Measurements from ENCODE around the gene PRKCE.
"Not testable (repeated sequence)": the region's sequence is repeated elsewhere in the genome, so short reads cannot be mapped to it uniquely, and the experiment has no call there.

PRKCE gene

GRCh38 chr2:45850558-45850957, 199.1 kb downstream of the PRKCE start:
- no peaks in the 10 kb centered on the region for H3K27me3 ChIP-seq (ENCODE audit: low read depth, low read length)
- H3K9me3 ChIP-seq (ENCODE audit: control insufficient read depth in 1 of 2, low read length in 2 of 2): no peaks in the 10 kb centered on the region
- no peaks in the 10 kb centered on the region for H3K36me3 ChIP-seq (ENCODE audit: control insufficient read depth in 1 of 2, insufficient read depth in 2 of 2, low read length in 2 of 2)
- no peak overlapping the region for H3K27ac ChIP-seq (ENCODE audit: low read length)
- no peak overlapping the region for H3K4me3 ChIP-seq (ENCODE audit: low read depth in 1 of 2, low read length in 2 of 2)
- peaks cover 6 to 31% of the 10 kb centered on the region in 2 donors for H3K4me1 ChIP-seq (ENCODE audit: control insufficient read depth in 1 of 2, insufficient read depth in 2 of 2, low read length in 2 of 2)

- H3K27me3 ChIP-seq (ENCODE audit: low read depth, low read length): no peaks in the 10 kb centered on the region
- H3K4me3 ChIP-seq (ENCODE audit: low read depth in 1 of 2, low read length in 2 of 2): no peak overlapping the region
- no peaks in the 10 kb centered on the region for H3K9me3 ChIP-seq (ENCODE audit: control insufficient read depth in 1 of 2, low read length in 2 of 2)
- H3K27ac ChIP-seq (ENCODE audit: low read length): no peak overlapping the region
- H3K36me3 ChIP-seq (ENCODE audit: control insufficient read depth in 1 of 2, insufficient read depth in 2 of 2, low read length in 2 of 2): no peaks in the 10 kb centered on the region
- peaks cover 6 to 29% of the 10 kb centered on the region in 2 donors for H3K4me1 ChIP-seq (ENCODE audit: control insufficient read depth in 1 of 2, insufficient read depth in 2 of 2, low read length in 2 of 2)
These were observed 199.6 kb downstream of the PRKCE start for GRCh38 chr2:45851111-45851510.

- no peaks in the 10 kb centered on the region for H3K9me3 ChIP-seq (ENCODE audit: control insufficient read depth in 1 of 2, low read length in 2 of 2)
- H3K36me3 ChIP-seq (ENCODE audit: control insufficient read depth in 1 of 2, insufficient read depth in 2 of 2, low read length in 2 of 2): no peaks in the 10 kb centered on the region
- peaks cover 6 to 36% of the 10 kb centered on the region in 2 donors for H3K4me1 ChIP-seq (ENCODE audit: control insufficient read depth in 1 of 2, insufficient read depth in 2 of 2, low read length in 2 of 2)
- no peak overlapping the region for H3K27ac ChIP-seq (ENCODE audit: low read length)
- H3K27me3 ChIP-seq (ENCODE audit: low read depth, low read length): no peaks in the 10 kb centered on the region
- H3K4me3 ChIP-seq (ENCODE audit: low read depth in 1 of 2, low read length in 2 of 2): no peak overlapping the region
These were observed 200.3 kb downstream of the PRKCE start for GRCh38 chr2:45851576-45852304.

- H3K27me3 ChIP-seq (ENCODE audit: low read depth, low read length): no peaks in the 10 kb centered on the region
- no peaks in the 10 kb centered on the region for H3K9me3 ChIP-seq (ENCODE audit: control insufficient read depth in 1 of 2, low read length in 2 of 2)
- H3K4me3 ChIP-seq (ENCODE audit: low read depth in 1 of 2, low read length in 2 of 2): no peak overlapping the region
- no peaks in the 10 kb centered on the region for H3K36me3 ChIP-seq (ENCODE audit: control insufficient read depth in 1 of 2, insufficient read depth in 2 of 2, low read length in 2 of 2)
- peaks cover 6 to 39% of the 10 kb centered on the region in 2 donors for H3K4me1 ChIP-seq (ENCODE audit: control insufficient read depth in 1 of 2, insufficient read depth in 2 of 2, low read length in 2 of 2)
- H3K27ac ChIP-seq (ENCODE audit: low read length): no peak overlapping the region
These were observed 201.1 kb downstream of the PRKCE start for GRCh38 chr2:45852450-45853150.

GRCh38 chr2:45855374-45855773, 203.9 kb downstream of the PRKCE start:
- Histone ChIP-seq H3K4me3 (ENCODE audit: low read depth in 1 of 2, low read length in 2 of 2) (no peak overlapping the region), H3K36me3 (ENCODE audit: control insufficient read depth in 1 of 2, insufficient read depth in 2 of 2, low read length in 2 of 2) (no peaks in the 10 kb centered on the region), H3K4me1 (ENCODE audit: control insufficient read depth in 1 of 2, insufficient read depth in 2 of 2, low read length in 2 of 2) (peaks cover 14 to 40% of the 10 kb centered on the region in 2 donors), H3K9me3 (ENCODE audit: control insufficient read depth in 1 of 2, low read length in 2 of 2) (no peaks in the 10 kb centered on the region), H3K27ac (ENCODE audit: low read length) (no peak overlapping the region), H3K27me3 (ENCODE audit: low read depth, low read length) (no peaks in the 10 kb centered on the region)

GRCh38 chr2:45856391-45857274, 205.2 kb downstream of the PRKCE start:
- H3K36me3 ChIP-seq (ENCODE audit: control insufficient read depth in 1 of 2, insufficient read depth in 2 of 2, low read length in 2 of 2): no peaks in the 10 kb centered on the region
- H3K27ac ChIP-seq (ENCODE audit: low read length): no peak overlapping the region
- no peaks in the 10 kb centered on the region for H3K27me3 ChIP-seq (ENCODE audit: low read depth, low read length)
- H3K4me3 ChIP-seq (ENCODE audit: low read depth in 1 of 2, low read length in 2 of 2): no peak overlapping the region
- no peaks in the 10 kb centered on the region for H3K9me3 ChIP-seq (ENCODE audit: control insufficient read depth in 1 of 2, low read length in 2 of 2)
- H3K4me1 ChIP-seq (ENCODE audit: control insufficient read depth in 1 of 2, insufficient read depth in 2 of 2, low read length in 2 of 2): peaks cover 8 to 51% of the 10 kb centered on the region in 2 donors

- Histone ChIP-seq H3K4me1 (ENCODE audit: control insufficient read depth in 1 of 2, insufficient read depth in 2 of 2, low read length in 2 of 2) (peaks cover 8 to 51% of the 10 kb centered on the region in 2 donors), H3K27ac (ENCODE audit: low read length) (no peak overlapping the region), H3K36me3 (ENCODE audit: control insufficient read depth in 1 of 2, insufficient read depth in 2 of 2, low read length in 2 of 2) (no peaks in the 10 kb centered on the region)
These were observed 205.8 kb downstream of the PRKCE start for GRCh38 chr2:45857275-45857609.

GRCh38 chr2:45857867-45858520, 206.5 kb downstream of the PRKCE start:
- no peaks in the 10 kb centered on the region for H3K9me3 ChIP-seq (ENCODE audit: control insufficient read depth in 1 of 2, low read length in 2 of 2)
- peaks cover 8 to 51% of the 10 kb centered on the region in 2 donors for H3K4me1 ChIP-seq (ENCODE audit: control insufficient read depth in 1 of 2, insufficient read depth in 2 of 2, low read length in 2 of 2)
- no peaks in the 10 kb centered on the region for H3K36me3 ChIP-seq (ENCODE audit: control insufficient read depth in 1 of 2, insufficient read depth in 2 of 2, low read length in 2 of 2)
- H3K27ac ChIP-seq (ENCODE audit: low read length): no peak overlapping the region
- H3K27me3 ChIP-seq (ENCODE audit: low read depth, low read length): no peaks in the 10 kb centered on the region
- H3K4me3 ChIP-seq (ENCODE audit: low read depth in 1 of 2, low read length in 2 of 2): no peak overlapping the region

More at GRCh38 chr2:45857275-45857609, 205.8 kb downstream of the PRKCE start:
- Histone ChIP-seq H3K27me3 (ENCODE audit: low read depth, low read length) (no peaks in the 10 kb centered on the region), H3K4me3 (ENCODE audit: low read depth in 1 of 2, low read length in 2 of 2) (no peak overlapping the region), H3K9me3 (ENCODE audit: control insufficient read depth in 1 of 2, low read length in 2 of 2) (no peaks in the 10 kb centered on the region)

- not testable (repeated sequence) for H3K4me3 ChIP-seq (ENCODE audit: low read depth in 1 of 2, low read length in 2 of 2); H3K36me3 ChIP-seq (ENCODE audit: control insufficient read depth in 1 of 2, insufficient read depth in 2 of 2, low read length in 2 of 2); H3K9me3 ChIP-seq (ENCODE audit: control insufficient read depth in 1 of 2, low read length in 2 of 2); H3K27ac ChIP-seq (ENCODE audit: low read length); H3K27me3 ChIP-seq (ENCODE audit: low read depth, low read length)
- peaks cover 8 to 56% of the 10 kb centered on the region in 2 donors for H3K4me1 ChIP-seq (ENCODE audit: control insufficient read depth in 1 of 2, insufficient read depth in 2 of 2, low read length in 2 of 2)
These were observed 207.4 kb downstream of the PRKCE start for GRCh38 chr2:45858872-45859271.

- no peaks in the 10 kb centered on the region for H3K27me3 ChIP-seq (ENCODE audit: low read depth, low read length)
- no peak overlapping the region for H3K4me3 ChIP-seq (ENCODE audit: low read depth in 1 of 2, low read length in 2 of 2)
- H3K4me1 ChIP-seq (ENCODE audit: control insufficient read depth in 1 of 2, insufficient read depth in 2 of 2, low read length in 2 of 2): peaks cover 8 to 48% of the 10 kb centered on the region in 2 donors
- H3K36me3 ChIP-seq (ENCODE audit: control insufficient read depth in 1 of 2, insufficient read depth in 2 of 2, low read length in 2 of 2): no peaks in the 10 kb centered on the region
- H3K27ac ChIP-seq (ENCODE audit: low read length): no peak overlapping the region
- H3K9me3 ChIP-seq (ENCODE audit: control insufficient read depth in 1 of 2, low read length in 2 of 2): no peaks in the 10 kb centered on the region
These were observed 208.2 kb downstream of the PRKCE start for GRCh38 chr2:45859682-45860081.
